ENCODE measurements around the gene COL5A1. TPM values are rescaled to one million over a fixed set of nuclear protein-coding genes. Genes with fewer than 3 reads are reported as not detected.
A peak's percentile ranks its signal among the peaks of the same experiment; 100 is the strongest.

COL5A1 gene
- total and polyA plus RNA-seq, 11 donors, result 7.6 to 91.3 (median 13.4) TPM

GRCh38 chr9:134871697-134872340 is 230.2 kb downstream of the COL5A1 start:
- Histone ChIP-seq H3K36me3 (no peaks in the 10 kb centered on the region), H3K4me1 (peaks cover 0 to 17% (median 5%) of the 10 kb centered on the region in 12 donors), H3K27me3 (no peaks in the 10 kb centered on the region), H3K4me3 (peak overlapping the region in 1 of 12 donors; percentile 12), H3K9me3 (peaks cover 0 to 11% (median 0%) of the 10 kb centered on the region in 12 donors), H3K27ac (peak overlapping the region in 3 of 12 donors; percentile 16 to 50 (median 46))
- WGBS, 4 donors, result 32 to 47% (median 36%) methylated on average over 16 of the region's 16 CpGs
- TF ChIP-seq CTCF (IDR thresholded peaks at IDR 0.05), result no peak
- no peak for TF ChIP-seq POLR2A (IDR thresholded peaks at IDR 0.05)
- intact Hi-C loops (cut with DNase I), result no loop called here
- ATAC-seq (peak; percentile 84 to 96 (median 92)), DNase-seq (peak in 4 of 5 donors; percentile 48 to 74 (median 58))

GRCh38 chr9:134872482-134873231 is 231.1 kb downstream of the COL5A1 start:
- no peak for TF ChIP-seq CTCF (IDR thresholded peaks at IDR 0.05)
- TF ChIP-seq POLR2A (IDR thresholded peaks at IDR 0.05), result no peak
- Histone ChIP-seq H3K36me3 (no peaks in the 10 kb centered on the region), H3K27me3 (no peaks in the 10 kb centered on the region), H3K9me3 (peaks cover 0 to 11% (median 0%) of the 10 kb centered on the region in 12 donors), H3K4me3 (peak overlapping the region in 1 of 12 donors; percentile 12), H3K4me1 (peaks cover 0 to 17% (median 5%) of the 10 kb centered on the region in 12 donors), H3K27ac (no peak overlapping the region)
- ATAC-seq (no peak), DNase-seq (peak in 1 of 5 donors; percentile 13)
- intact Hi-C loops (cut with DNase I), result no loop called here
- 77 to 83% (median 80%) methylated on average over 24 of the region's 24 CpGs for WGBS, 4 donors

GRCh38 chr9:134875371-134875770 is 233.8 kb downstream of the COL5A1 start:
- Histone ChIP-seq H3K9me3 (peaks cover 0 to 11% (median 0%) of the 10 kb centered on the region in 12 donors), H3K4me1 (peaks cover 0 to 17% (median 5%) of the 10 kb centered on the region in 12 donors), H3K36me3 (no peaks in the 10 kb centered on the region), H3K27ac (no peak overlapping the region), H3K27me3 (no peaks in the 10 kb centered on the region), H3K4me3 (no peak overlapping the region)
- no peak for DNase-seq
- intact Hi-C loops (cut with DNase I), result no loop called here
- TF ChIP-seq CTCF (IDR thresholded peaks at IDR 0.05), result no peak
- ATAC-seq, result no peak
- WGBS, 4 donors, result 75 to 88% (median 84%) methylated on average over 1 of the region's 1 CpG

- H3K36me3 ChIP-seq, result no peaks in the 10 kb centered on the region
- intact Hi-C loops (cut with DNase I), result no loop called here
- DNase-seq, result peak in 1 of 5 donors; percentile 1
- no peak overlapping the region for H3K27ac ChIP-seq
- WGBS, 4 donors, result 89 to 94% (median 92%) methylated on average over 4 of the region's 4 CpGs
- H3K27me3 ChIP-seq, result no peaks in the 10 kb centered on the region
- TF ChIP-seq POLR2A (IDR thresholded peaks at IDR 0.05) (no peak), CTCF (IDR thresholded peaks at IDR 0.05) (no peak)
- H3K4me3 ChIP-seq, result no peak overlapping the region
- no peak for ATAC-seq
- H3K9me3 ChIP-seq, result peaks cover 0 to 11% (median 0%) of the 10 kb centered on the region in 12 donors
- peaks cover 0 to 3% (median 0%) of the 10 kb centered on the region in 12 donors for H3K4me1 ChIP-seq
These were observed 235.9 kb downstream of the COL5A1 start for GRCh38 chr9:134877541-134877940.

All from heart left ventricle (tissue), 16 donors.